AG09309 (cell line): ENCODE measurements around the gene CACNA1E.
"Not testable (repeated sequence)": the region's sequence is repeated elsewhere in the genome, so short reads cannot be mapped to it uniquely, and the experiment has no call there.

Source experiments
- DNase-seq: peaks from one replicate; pipeline ENCODE4 v3.0.0-alpha.2; 2010; ENCODE audit warnings: low read depth
- H3K4me3 ChIP-seq: 2 replicates; pipeline ENCODE4 v1.5.1; 2011; ENCODE audit warnings: mild to moderate bottlenecking, low read depth, low read length, moderate library complexity; ENCODE audit not compliant: control insufficient read depth
- TF ChIP-seq, protein P1 (sequence below): IDR thresholded peaks from 2 replicates; pipeline ENCODE4 v1.5.1; 2011; ENCODE audit warnings: mild to moderate bottlenecking, low read depth, low read length, inconsistent platforms; ENCODE audit not compliant: insufficient read depth, control insufficient read depth; ENCODE audit errors: missing control alignments

The CACNA1E gene

GRCh38 chr1:181517181-181517875 is 34.0 kb downstream of the CACNA1E start:
- DNase-seq = no peak
- TF ChIP-seq, protein P1, sequence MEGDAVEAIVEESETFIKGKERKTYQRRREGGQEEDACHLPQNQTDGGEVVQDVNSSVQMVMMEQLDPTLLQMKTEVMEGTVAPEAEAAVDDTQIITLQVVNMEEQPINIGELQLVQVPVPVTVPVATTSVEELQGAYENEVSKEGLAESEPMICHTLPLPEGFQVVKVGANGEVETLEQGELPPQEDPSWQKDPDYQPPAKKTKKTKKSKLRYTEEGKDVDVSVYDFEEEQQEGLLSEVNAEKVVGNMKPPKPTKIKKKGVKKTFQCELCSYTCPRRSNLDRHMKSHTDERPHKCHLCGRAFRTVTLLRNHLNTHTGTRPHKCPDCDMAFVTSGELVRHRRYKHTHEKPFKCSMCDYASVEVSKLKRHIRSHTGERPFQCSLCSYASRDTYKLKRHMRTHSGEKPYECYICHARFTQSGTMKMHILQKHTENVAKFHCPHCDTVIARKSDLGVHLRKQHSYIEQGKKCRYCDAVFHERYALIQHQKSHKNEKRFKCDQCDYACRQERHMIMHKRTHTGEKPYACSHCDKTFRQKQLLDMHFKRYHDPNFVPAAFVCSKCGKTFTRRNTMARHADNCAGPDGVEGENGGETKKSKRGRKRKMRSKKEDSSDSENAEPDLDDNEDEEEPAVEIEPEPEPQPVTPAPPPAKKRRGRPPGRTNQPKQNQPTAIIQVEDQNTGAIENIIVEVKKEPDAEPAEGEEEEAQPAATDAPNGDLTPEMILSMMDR = no peak
- H3K4me3 ChIP-seq = no peak overlapping the region

- H3K4me3 ChIP-seq = no peak overlapping the region
- TF ChIP-seq, protein P1 = no peak
- no peak for DNase-seq
Observed at GRCh38 chr1:181518152-181518551, 34.8 kb downstream of the CACNA1E start.

- no peak overlapping the region for H3K4me3 ChIP-seq
- no peak for DNase-seq
- TF ChIP-seq, protein P1 = no peak
Observed at GRCh38 chr1:181522864-181523263, 39.5 kb downstream of the CACNA1E start.

- DNase-seq = no peak
- TF ChIP-seq, protein P1 = no peak
- no peak overlapping the region for H3K4me3 ChIP-seq
Observed at GRCh38 chr1:181525104-181525721, 41.9 kb downstream of the CACNA1E start.

GRCh38 chr1:181528241-181528640 is 44.9 kb downstream of the CACNA1E start:
- not testable (repeated sequence) for H3K4me3 ChIP-seq, DNase-seq

DNA sequence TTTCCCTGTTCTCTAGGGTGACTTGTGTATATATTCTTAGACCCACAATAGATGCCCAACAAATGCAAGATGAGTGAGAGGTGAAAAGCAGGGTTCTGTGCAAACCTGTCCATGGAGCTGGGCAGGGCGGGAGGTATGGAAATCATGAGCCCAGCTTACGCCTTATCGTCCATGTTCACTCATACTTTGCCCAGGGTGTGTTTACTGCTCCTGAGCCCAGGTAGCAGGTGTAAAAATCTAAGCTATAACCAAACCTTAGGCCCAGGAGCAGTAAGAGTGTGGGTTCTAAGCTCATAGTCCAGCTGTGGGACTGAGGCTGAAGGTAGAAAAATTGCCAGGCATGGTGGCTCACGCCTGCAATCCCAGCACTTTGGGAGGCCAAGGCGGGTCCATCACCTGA is 48.1 kb downstream of the CACNA1E start:
- DNase-seq = no peak
- H3K4me3 ChIP-seq = no peak overlapping the region

More for the DNA sequence above, 48.1 kb downstream of the CACNA1E start:
- TF ChIP-seq, protein P1 = no peak
